ENCODE measurements around the gene ME2. TPM values are rescaled to one million over a fixed set of nuclear protein-coding genes. Genes with fewer than 3 reads are reported as not detected.
"Not testable (repeated sequence)": the region's sequence is repeated elsewhere in the genome, so short reads cannot be mapped to it uniquely, and the experiment has no call there.

The ME2 gene
- 41.9 TPM for total RNA-seq (ENCODE audit: unreplicated experiment)
- long read RNA-seq, full-length matches to known transcripts: 18 of 21 reads
- long read RNA-seq, partial matches to known transcripts: 1 of 21 reads
- long read RNA-seq, other reads (novel, unspliced or antisense): 2 of 21 reads

DNA sequence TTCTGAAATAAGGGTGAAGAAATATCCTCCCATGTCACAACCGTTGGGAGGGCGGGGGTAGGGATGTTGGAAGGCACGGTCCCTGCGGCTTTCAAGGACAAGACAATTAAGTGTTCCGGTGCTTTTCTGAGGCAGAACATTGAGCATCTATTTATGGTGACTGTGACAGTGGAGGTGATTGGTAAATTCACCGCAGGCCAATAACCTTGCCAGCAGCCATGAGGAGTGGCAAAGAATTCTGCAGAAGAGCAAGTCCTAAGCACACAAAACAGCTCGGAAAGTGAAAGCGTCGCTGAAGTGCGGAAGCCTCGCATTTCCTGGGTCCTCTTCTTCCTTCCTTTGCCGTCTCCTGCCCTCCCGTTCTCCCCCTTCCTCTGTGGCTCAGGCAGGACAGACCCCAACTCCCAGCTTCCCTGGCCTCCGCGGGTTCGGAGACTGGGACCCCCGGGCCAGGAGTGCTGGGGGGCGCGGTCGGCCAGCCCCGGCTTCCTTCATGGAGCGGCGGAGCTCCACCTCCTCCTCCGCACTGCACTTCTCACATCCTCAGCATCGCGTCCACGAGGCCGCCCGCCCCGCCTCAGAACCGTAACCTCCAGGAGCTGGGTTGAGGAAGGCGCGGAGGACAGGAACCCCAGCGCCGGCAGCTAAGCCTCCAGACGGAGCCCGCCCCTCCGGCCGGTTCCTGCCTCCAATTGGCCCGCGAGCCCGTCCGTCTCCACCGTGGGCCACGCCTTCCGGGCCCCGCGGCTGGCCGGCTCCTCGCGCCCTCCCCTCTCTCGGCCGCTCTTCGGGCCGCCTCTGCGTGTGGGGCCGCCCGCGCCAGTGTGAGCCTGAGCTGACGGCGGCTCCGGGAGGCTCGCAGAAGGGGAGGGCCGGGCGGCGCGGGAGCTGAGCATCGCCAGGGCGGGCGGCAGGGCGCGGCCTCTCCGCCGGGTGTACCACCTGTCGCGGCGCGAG, at the start of gene ME2:
ME2 (plus strand) TSS at position 774 of the 957 bp plus-strand sequence. CDS start 16,703 bp downstream, outside the sequence.
- H3K27me3 Mint-ChIP-seq (ENCODE audit: unreplicated experiment): peaks cover 7% of the 10 kb centered on the region
- peaks cover 10% of the 10 kb centered on the region for H3K9me3 Mint-ChIP-seq (ENCODE audit: unreplicated experiment)
- H3K36me3 Mint-ChIP-seq (ENCODE audit: unreplicated experiment): peaks cover 5% of the 10 kb centered on the region
- peak; percentile 95 for DNase-seq
- H3K4me1 Mint-ChIP-seq (ENCODE audit: low read depth, unreplicated experiment): peaks cover 10% of the 10 kb centered on the region
- peak within 1 kb of the TSS; percentile 99 for H3K27ac Mint-ChIP-seq (ENCODE audit: unreplicated experiment)
- peak within 1 kb of the TSS; percentile 98 for H3K4me3 Mint-ChIP-seq (ENCODE audit: unreplicated experiment)
- TF ChIP-seq, protein P1, sequence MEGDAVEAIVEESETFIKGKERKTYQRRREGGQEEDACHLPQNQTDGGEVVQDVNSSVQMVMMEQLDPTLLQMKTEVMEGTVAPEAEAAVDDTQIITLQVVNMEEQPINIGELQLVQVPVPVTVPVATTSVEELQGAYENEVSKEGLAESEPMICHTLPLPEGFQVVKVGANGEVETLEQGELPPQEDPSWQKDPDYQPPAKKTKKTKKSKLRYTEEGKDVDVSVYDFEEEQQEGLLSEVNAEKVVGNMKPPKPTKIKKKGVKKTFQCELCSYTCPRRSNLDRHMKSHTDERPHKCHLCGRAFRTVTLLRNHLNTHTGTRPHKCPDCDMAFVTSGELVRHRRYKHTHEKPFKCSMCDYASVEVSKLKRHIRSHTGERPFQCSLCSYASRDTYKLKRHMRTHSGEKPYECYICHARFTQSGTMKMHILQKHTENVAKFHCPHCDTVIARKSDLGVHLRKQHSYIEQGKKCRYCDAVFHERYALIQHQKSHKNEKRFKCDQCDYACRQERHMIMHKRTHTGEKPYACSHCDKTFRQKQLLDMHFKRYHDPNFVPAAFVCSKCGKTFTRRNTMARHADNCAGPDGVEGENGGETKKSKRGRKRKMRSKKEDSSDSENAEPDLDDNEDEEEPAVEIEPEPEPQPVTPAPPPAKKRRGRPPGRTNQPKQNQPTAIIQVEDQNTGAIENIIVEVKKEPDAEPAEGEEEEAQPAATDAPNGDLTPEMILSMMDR (IDR thresholded peaks at IDR 0.05; ENCODE audit: partially characterized antibody, unreplicated experiment): no peak

DNA sequence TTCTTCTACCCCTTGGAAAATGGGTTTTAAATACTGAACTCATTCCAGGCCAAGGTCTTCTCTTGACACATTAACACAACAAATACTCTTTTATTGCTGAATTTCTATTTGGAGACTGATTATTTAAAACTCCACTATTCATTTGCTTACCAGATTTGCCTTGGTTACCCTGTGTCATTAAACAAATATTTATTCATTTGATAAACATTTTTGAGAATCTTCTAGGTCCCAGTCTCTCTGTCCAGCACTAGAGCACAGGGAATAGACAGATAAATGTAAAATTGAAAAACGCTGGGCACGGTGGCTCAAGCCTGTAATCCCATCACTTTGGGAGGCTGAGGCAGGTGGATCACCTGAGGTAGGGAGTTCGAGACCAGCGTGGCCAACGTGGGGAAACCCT, 49.3 kb upstream of the ME2 start:
- no peak for DNase-seq
- Mint-ChIP-seq H3K27ac (ENCODE audit: unreplicated experiment) (no peak overlapping the region), H3K4me1 (ENCODE audit: low read depth, unreplicated experiment) (peaks cover 4% of the 10 kb centered on the region), H3K36me3 (ENCODE audit: unreplicated experiment) (no peaks in the 10 kb centered on the region), H3K27me3 (ENCODE audit: unreplicated experiment) (peaks cover 4% of the 10 kb centered on the region), H3K4me3 (ENCODE audit: unreplicated experiment) (no peak overlapping the region), H3K9me3 (ENCODE audit: unreplicated experiment) (no peaks in the 10 kb centered on the region)
- TF ChIP-seq, protein P1 (IDR thresholded peaks at IDR 0.05; ENCODE audit: partially characterized antibody, unreplicated experiment): no peak

DNA sequence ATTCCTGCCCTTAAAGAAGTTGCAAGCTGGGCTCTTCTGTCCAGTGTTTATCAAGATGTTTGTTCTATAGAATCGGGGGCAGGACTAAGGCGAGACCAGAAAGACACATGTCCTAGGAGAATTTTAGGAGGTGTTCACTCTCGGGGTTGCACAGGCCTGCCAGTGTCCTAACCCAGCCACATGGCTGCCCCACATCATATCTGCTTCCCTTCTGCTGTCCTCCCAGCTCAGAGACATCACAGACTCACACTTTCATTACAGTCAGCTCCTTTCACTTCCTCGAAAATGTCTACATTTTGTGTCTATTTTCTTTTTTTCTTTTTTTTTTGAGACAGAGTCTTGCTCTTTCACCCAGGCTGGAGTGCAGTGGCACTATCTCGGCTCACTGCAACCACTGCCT, 48.4 kb upstream of the ME2 start:
- peaks cover 4% of the 10 kb centered on the region for H3K4me1 Mint-ChIP-seq (ENCODE audit: low read depth, unreplicated experiment)
- peaks cover 4% of the 10 kb centered on the region for H3K27me3 Mint-ChIP-seq (ENCODE audit: unreplicated experiment)

DNA sequence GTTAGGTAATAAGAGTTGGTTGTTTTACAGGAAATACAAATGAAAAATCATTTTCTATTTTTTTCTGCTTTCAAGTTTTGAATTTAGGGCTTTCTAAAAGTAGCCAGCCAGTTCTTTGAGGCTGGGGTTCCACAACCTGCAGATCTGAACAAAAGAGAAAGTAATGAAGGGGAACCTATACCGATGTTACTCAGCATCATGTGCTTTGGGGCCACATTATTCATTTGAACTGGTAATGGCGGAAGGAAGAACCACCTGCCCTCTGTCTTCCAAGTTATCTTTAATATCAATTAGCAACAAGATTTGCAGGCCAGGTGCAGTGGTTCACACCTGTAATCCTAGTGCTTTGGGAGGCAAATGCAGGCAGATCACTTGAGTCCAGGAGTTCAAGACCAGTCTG, 46.2 kb upstream of the ME2 start:
- Mint-ChIP-seq H3K4me1 (ENCODE audit: low read depth, unreplicated experiment) (peaks cover 4% of the 10 kb centered on the region), H3K27ac (ENCODE audit: unreplicated experiment) (no peak overlapping the region), H3K27me3 (ENCODE audit: unreplicated experiment) (peaks cover 2% of the 10 kb centered on the region), H3K4me3 (ENCODE audit: unreplicated experiment) (no peak overlapping the region), H3K9me3 (ENCODE audit: unreplicated experiment) (no peaks in the 10 kb centered on the region), H3K36me3 (ENCODE audit: unreplicated experiment) (no peaks in the 10 kb centered on the region)
- DNase-seq: no peak
- TF ChIP-seq, protein P1 (IDR thresholded peaks at IDR 0.05; ENCODE audit: partially characterized antibody, unreplicated experiment): no peak

More for the DNA sequence above, 48.4 kb upstream of the ME2 start:
- Mint-ChIP-seq H3K27ac (ENCODE audit: unreplicated experiment) (no peak overlapping the region), H3K4me3 (ENCODE audit: unreplicated experiment) (no peak overlapping the region), H3K36me3 (ENCODE audit: unreplicated experiment) (no peaks in the 10 kb centered on the region), H3K9me3 (ENCODE audit: unreplicated experiment) (no peaks in the 10 kb centered on the region)
- DNase-seq: no peak
- TF ChIP-seq, protein P1 (IDR thresholded peaks at IDR 0.05; ENCODE audit: partially characterized antibody, unreplicated experiment): no peak

DNA sequence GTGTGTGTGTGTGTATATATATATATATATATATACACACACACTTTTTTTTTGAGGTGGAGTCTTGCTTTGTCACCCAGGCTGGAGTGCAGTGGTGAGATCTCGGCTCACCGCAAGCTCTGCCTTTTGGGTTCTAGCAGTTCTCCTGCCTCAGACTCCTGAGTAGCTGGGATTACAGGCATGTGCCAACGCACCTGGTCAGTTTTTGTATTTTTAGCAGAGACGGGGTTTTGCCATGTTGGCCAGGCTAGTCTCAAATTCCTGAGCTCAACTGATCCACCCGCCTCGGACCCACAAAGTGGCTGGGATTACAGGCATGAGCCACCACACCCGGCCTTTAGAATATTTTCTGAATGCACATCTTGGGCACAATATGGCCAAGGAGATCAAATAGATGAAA, 45.4 kb upstream of the ME2 start:
- H3K27ac Mint-ChIP-seq (ENCODE audit: unreplicated experiment); H3K36me3 Mint-ChIP-seq (ENCODE audit: unreplicated experiment); H3K4me1 Mint-ChIP-seq (ENCODE audit: low read depth, unreplicated experiment); H3K27me3 Mint-ChIP-seq (ENCODE audit: unreplicated experiment); DNase-seq; H3K4me3 Mint-ChIP-seq (ENCODE audit: unreplicated experiment); H3K9me3 Mint-ChIP-seq (ENCODE audit: unreplicated experiment): not testable (repeated sequence)
